ENCODE results near the gene CYB5R3.
"Not testable (repeated sequence)": the region's sequence is repeated elsewhere in the genome, so short reads cannot be mapped to it uniquely, and the experiment has no call there.

CYB5R3 gene

DNA sequence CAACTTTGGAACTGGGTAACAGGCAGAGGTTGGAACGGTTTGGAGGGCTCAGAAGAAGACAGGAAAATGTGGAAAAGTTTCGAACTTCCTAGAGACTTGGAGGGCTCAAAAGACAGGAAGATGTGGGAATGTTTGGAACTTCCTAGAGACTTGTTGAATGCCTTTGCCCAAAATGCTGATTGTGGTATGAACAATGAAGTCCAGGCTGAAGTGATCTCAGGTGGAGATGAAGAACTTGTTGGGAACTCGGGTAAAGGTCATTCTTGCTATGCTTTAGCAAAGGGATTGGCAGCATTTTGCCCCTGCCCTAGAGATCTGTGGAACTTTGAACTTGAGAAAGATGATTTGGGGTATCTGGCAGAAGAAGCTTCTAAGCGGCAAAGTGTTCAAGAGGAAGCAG lies 28.7 kb upstream of the CYB5R3 start:
- not testable (repeated sequence) for DNase-seq

GRCh38 chr22:42676059-42676607 lies 26.9 kb upstream of the CYB5R3 start:
- DNase-seq = no peak

DNA sequence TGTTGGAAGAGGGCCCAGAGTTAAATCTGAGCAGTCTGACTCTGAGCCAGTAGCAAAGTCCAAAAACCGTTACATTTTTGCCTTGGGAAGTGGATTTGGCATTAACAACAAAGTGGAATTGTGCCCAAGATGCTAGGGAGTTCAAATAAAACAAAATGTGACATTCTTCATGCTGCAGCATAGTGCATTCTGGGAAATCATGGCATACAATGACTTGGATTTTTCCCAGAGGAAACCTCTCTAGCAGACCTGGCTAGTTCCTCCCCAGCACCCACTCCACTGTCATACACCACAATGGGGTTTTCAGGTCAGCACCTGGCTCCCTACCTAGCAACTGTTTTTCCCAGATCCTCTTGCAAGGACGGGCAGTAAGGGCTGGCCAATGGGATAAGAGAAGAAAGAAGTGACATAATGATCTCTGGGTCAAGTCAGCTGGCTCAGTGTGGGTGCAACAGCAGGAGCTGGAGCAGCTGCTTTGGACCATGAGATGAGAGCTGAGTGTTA lies 24.8 kb upstream of the CYB5R3 start:
- DNase-seq = no peak

DNA sequence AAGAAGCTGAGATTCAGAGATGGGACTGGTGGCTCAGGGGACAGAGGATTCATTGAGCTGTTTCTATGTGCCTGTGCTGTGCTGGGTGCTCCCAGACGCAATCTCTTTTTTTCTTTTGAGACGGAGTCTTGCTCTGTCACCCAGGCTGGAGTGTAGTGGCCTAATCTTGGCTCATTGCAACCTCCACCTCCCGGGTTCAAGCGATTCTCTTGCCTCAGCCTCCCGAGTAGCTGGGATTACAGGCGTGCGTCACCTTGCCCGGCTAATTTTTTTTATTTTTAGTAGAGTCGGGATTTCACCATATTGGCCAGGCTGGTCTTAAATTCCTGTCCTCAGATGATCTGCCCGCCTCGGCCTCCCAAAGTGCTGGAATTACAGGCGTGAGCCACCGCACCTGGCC lies 23.9 kb upstream of the CYB5R3 start:
- not testable (repeated sequence) for DNase-seq

- DNase-seq = no peak
Measured at GRCh38 chr22:42670921-42671709, 21.9 kb upstream of the CYB5R3 start.

DNA sequence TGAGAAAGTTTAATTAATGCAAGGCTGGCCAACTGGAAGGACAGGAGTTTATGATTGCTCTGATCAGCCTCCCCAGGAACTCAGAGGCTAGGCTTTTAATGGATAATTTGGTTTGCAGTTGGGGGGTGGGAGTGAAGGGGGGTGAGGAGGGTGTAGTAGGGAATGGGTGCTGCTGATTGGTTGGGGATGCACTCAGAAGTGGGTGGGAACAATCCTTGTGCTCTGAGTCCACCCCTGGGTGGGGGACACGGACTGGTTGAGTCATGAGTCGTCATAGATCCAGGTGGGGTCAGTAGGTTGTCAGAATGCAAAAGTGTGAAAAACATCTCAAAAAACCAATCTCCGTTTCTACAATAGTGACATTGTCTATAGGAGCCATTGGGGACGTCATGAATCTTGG lies 20.9 kb upstream of the CYB5R3 start:
- DNase-seq = no peak

GRCh38 chr22:42666393-42666792 lies 17.2 kb upstream of the CYB5R3 start:
- not testable (repeated sequence) for DNase-seq

DNA sequence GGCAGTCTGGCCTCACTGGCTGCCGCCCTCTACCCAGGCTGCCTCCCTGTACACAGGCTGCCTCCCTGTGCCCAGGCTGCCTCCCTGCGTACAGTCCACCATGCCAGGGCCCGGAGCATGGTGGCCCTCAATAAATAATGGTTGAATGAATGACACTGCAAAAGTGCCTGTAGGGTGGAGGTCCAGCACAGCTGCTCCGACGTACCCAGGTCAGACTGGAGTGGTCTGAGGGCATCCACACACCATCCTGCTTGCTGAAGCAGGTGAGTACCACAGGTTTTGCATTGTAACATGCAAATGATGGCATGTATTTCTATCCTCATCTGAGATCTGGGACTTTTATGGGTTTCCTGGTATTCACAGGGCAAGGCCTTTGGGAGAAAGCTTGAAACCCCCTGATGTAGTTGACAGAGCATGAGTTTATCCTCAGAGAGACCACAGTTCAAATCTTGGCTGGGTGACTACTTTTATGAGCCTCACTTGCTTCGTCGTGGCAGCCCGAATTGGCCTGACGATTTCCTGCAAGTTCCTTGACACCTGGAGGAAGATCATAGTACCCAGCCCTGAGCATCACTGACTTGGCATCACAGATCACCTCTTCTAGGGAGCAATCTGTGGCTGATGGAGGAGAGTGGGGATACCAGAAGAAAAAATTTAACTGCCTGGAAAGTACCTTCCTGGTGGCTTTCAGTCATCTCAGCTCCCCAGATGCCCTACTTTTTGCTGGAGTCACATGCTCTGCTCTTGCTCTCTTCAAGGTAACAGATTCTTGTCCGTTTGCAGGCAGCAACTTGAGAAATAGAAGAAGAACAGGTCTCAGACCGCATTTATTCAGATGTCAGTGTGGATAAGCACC lies 16.0 kb upstream of the CYB5R3 start:
- no peak for DNase-seq

DNA sequence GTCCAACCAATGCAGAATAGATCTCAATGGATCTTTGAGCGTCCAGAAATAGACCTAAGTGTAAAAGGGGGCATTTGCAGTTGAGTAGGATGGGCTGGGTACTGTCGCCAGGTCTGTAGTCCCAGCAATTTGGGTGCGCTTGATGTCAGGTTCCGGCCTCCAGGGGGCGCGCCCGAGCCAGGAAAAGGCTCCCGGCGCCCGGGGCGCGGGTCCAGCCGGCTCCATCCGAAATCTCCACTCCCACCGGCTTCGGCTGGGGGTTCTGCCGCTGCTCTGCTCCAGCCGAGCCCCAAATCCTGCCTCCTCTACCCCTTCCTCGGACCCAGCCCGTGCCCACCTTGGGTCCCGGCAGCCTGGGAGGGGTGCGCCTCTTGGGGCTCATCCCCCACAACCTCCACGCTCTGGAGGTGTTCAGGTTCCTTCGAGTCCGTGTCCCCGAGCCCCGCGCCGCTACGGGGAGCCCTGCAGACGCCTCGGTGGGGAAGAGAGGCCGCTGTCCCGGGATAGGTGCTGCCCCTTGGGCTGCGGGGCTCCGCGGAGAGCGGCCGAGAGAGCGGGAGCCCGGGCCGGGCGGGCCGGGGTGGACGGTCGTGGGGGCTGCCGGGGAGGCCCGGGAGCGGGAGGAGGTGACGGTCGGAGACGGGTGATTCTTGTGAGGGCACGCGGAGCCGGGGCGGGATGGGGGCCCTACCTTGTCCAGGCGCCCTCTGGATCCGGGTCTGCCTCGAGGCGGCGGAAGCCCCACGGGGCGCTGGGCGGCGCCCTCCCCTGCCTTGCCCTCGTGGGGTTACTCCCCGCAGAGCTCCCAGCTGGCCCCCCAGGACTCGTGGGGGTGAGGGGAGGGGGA lies 13.0 kb upstream of the CYB5R3 start:
- no peak for DNase-seq

GRCh38 chr22:42656578-42656977 lies 7.4 kb upstream of the CYB5R3 start:
- DNase-seq = no peak

GRCh38 chr22:42655693-42656092 lies 6.5 kb upstream of the CYB5R3 start:
- no peak for DNase-seq

DNA sequence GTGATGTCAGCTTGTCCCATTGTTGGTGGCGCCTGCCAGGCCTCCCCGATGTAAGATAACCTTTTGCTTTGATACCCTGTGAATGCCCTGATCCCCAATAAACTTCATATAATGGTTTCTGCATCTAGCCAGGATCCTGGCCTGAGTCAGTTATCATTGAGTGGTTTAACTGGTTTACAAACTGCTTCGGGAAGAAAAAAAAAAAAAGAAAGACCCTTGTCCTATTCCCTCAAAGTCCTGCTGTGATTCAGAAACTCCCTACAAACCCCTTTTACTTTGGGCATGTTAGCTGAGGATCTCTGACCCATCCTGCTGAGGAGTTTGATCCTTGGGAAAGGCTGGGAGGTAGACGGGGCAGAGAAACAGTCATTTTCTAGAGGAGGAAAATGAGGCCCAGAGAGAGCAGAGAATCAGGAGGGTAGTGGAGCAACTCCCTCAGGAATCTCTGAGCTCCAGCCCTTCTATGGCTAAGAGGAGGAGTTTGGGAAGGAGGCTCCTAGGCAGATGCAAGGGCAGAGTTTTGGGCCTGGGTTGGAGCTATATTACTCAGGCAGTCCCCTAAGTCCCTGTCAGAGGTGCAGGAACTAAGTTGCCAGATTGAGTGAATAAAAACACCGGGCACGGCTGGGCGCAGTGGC lies 5.4 kb upstream of the CYB5R3 start:
- DNase-seq = no peak

GRCh38 chr22:42653999-42654398 lies 4.8 kb upstream of the CYB5R3 start:
- DNase-seq = no peak

- no peak for DNase-seq
Measured at GRCh38 chr22:42651134-42651533, 1.9 kb upstream of the CYB5R3 start.

DNA sequence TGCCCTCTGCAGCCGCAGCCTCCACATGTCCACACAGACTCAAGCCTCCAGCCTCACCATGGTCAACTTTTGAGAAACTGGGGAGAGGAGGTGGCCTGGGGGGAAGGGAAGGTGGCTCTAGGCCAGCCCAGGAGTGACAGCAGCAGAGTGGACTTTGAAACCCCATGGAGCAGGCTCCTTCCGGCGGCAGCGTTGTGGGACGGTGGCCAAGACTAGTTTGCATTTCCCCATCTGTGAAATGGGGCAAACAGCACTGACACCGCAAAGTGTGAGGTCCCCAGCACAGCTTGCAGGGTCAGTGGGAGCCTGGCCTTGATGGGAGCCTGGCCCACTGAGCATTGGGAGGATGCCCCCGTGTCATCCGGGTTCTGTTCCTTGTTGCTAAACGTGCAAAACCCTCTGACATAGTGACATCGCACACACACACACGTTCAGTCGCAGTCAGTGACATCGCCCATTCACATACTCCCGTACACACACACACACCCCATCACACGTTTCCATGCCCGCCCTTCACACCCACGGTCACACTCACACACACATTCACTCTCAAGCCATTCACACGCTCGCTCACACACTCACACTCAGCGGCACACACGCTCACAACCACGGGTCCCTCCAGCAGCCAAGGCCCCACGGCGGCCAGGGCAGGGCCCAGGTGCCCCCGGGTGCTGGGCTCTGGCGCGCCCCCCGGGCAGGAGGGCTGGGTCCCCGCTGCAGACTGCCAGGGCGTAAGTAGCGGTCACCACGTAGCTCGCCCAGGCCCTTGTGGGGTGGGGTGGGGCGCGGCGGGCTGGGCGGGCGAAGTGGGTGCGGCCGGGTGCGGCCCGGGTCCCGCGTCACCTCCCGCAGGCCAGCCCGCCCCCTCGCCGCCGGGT lies 585 bp downstream of the CYB5R3 start:
- no peak for DNase-seq

DNA sequence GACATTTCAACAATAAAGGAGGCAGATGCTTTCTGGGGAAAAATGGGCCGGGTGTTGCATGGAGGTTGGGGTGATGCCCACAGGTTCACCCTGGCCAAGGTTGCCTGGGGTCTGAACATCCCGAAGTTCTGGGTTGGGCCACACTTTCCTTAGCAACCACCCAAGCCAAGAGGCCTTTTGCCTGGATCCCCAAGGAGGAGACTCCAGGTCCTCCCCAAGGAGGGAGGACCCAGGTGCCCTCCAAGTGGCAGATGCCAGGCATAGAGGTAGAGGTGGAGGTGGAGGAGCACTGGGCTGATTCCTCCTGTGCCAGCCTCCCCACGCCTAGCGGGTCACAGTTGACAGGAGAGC lies 1.2 kb downstream of the CYB5R3 start:
- no peak for DNase-seq

GRCh38 chr22:42646569-42647525 lies 2.3 kb downstream of the CYB5R3 start:
- DNase-seq = no peak

DNA sequence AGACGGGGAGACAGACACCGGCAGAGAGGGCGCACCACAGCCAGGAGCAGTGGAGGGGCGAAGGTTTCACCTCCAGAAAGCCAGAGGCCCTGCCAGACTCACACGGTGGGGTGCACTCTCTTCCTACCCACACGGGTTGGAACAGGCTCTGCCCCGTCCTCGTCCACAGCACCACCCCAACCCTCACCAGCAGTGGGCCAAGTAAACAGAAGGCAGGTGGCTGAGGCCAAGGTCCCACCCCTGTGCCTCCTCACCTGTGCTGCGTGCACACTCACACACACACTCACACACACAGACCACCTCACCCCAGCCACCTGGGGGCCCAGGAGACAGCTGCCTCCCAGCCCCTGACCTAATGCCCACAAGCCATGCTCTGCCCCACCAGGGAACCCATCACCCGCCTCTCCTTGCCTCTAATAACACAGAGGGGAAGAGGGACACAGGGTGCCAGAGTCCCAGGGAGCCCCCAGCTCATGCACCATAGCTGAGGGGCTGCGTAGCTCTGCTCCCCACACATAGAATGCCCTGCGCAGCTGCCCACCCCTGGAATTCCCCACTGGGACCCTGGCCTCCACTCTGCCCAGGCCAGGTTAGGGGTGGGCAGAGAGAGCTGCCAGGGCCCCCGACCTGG lies 3.1 kb downstream of the CYB5R3 start:
- DNase-seq = no peak

- DNase-seq = no peak
Measured at GRCh38 chr22:42645341-42645937, 3.8 kb downstream of the CYB5R3 start.
